Choroid plexus epithelial cell (primary cell): ENCODE results near the gene DEDD.

Source experiments
- DNase-seq: peaks from one replicate; pipeline ENCODE4 v3.0.0-alpha.2; 2010; ENCODE audit warnings: low read depth
- H3K4me3 ChIP-seq: 2 replicates; pipeline ENCODE4 v1.5.1; 2011; ENCODE audit warnings: low read depth, mild to moderate bottlenecking, control low read depth, low read length, moderate library complexity
- TF ChIP-seq, protein P1 (sequence below): conservative IDR thresholded peaks from 2 replicates; pipeline ENCODE4 v1.5.1; 2011; ENCODE audit warnings: low read depth, mild to moderate bottlenecking, control low read depth, inconsistent platforms, low read length, moderate library complexity

The DEDD gene, protein sequence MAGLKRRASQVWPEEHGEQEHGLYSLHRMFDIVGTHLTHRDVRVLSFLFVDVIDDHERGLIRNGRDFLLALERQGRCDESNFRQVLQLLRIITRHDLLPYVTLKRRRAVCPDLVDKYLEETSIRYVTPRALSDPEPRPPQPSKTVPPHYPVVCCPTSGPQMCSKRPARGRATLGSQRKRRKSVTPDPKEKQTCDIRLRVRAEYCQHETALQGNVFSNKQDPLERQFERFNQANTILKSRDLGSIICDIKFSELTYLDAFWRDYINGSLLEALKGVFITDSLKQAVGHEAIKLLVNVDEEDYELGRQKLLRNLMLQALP

DNA sequence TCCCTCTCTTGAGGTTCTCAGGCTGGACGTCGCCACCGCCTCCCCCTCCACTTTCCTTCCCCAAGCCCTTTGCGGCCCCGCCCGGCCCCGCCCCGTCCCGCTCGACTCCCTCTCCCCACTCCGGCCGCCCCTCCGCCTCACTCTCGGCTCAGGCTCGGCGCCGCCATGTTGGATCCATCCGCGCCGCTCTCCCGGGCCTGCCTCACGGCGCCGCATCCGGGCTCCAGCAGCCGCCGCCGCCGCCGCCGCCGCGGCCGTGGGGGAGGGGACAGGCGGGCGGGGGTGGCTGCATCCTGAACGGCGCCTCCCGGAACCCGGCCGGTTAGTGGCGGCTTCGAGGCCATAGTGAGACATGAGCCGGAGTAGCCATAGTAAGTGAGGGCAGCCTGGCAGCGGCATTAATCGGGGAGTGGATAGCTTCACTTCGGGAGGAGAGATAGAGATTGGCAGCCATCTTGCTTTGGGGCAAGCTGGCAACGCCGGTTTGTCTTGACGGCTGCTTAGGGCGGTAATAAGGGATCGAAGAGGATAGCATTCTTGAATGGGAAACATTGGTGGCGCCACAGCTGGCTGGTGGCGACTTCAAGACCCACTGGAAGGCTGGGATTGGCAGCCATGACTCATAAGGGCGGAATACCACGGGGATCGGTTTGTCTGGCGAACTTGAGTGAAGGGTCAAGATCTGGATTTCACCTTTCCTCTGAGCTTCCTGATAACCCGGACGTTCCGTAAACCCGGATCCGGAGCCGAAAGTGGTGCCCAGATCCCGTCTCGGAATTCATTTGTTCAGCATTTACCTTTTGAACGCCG lies at the start of gene DEDD:
Gene DEDD (minus strand): TSS at position 258 of the 810 bp plus-strand sequence. CDS start 8,205 bp downstream, outside the sequence.
- H3K4me3 ChIP-seq, result peak within 1 kb of the TSS; percentile 91
- TF ChIP-seq, protein P1, sequence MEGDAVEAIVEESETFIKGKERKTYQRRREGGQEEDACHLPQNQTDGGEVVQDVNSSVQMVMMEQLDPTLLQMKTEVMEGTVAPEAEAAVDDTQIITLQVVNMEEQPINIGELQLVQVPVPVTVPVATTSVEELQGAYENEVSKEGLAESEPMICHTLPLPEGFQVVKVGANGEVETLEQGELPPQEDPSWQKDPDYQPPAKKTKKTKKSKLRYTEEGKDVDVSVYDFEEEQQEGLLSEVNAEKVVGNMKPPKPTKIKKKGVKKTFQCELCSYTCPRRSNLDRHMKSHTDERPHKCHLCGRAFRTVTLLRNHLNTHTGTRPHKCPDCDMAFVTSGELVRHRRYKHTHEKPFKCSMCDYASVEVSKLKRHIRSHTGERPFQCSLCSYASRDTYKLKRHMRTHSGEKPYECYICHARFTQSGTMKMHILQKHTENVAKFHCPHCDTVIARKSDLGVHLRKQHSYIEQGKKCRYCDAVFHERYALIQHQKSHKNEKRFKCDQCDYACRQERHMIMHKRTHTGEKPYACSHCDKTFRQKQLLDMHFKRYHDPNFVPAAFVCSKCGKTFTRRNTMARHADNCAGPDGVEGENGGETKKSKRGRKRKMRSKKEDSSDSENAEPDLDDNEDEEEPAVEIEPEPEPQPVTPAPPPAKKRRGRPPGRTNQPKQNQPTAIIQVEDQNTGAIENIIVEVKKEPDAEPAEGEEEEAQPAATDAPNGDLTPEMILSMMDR, result no peak
- DNase-seq, result peak; percentile 97

DNA sequence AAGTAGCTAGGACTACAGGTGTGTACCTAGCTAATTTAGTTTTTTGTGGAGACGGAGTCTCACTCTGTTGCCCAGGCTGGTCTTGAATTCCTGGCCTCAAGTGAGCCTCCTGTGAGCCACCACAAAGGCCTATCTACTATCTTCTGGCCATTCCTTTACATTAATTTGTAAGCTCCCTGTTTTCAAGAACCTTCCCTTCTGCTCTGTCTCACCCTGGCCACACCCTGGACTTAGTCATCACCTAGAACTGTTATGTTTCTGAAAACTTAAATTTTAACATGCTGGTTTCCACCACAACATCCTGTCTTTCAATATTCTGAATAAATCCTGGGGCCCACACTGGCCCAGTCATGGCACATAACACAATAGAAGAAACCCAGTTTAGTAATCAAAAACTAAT lies 49.7 kb upstream of the DEDD start:
- peak; percentile 57 for DNase-seq

DNA sequence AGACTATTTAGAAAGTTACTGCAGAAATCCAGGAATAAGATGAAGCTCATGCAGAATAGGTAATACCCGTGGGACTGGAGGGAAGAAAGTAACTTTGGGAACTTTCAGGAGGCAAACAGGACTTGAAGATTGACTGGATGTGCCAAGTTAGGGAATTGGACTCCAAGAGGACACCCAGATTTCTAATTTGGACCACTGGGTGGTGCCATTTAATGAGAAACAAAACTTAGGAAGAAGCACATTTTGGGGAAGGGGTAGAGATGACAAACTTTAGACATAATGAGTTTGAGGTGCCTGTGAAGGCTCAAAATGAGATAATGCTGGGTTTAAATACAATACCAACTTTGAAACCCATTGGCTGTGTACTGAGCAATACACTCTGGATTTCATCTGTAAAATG lies 48.2 kb upstream of the DEDD start:
- no peak overlapping the region for H3K4me3 ChIP-seq
- TF ChIP-seq, protein P1, result peak; percentile 56

More for the DNA sequence above, 49.7 kb upstream of the DEDD start:
- H3K4me3 ChIP-seq, result no peak overlapping the region
- TF ChIP-seq, protein P1, result no peak

DNA sequence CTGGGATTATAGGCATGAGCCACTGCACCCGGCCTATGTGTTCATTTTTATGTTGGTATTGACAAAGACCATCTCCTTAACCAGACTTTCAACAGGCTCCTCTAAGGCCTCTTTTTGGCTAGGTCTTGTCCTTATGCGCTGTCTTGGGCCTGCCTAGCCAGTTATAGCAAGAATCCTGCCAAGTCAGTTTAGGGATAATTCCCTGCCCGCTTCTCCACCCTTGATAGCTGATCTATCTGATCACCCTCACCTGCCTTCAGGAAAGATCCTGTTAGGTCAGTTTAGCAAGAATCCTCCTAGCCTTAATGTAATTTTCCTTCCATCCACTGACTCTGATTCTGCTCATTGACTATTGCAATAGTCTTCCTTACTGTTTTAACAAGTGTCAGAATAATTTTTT lies 47.2 kb upstream of the DEDD start:
- TF ChIP-seq, protein P1, result no peak
- no peak for DNase-seq
- no peak overlapping the region for H3K4me3 ChIP-seq

More for the DNA sequence above, 48.2 kb upstream of the DEDD start:
- peak; percentile 54 for DNase-seq

DNA sequence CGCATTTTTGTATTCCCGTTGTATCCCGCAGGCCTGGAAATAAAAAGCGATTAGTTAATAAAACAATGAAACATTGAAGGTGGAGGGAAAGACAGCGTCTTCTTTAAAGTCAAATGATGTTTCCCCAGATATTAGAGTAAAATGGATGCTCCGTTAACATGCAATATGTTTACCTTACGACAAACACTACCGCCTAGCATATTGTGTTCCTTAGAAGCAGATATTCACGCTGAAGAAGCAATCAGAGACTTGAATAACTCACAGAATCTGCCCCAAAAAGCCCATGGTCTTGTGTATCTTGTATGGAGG lies 45.4 kb upstream of the DEDD start:
- peak overlapping the region; percentile 98 for H3K4me3 ChIP-seq
- no peak for DNase-seq
- TF ChIP-seq, protein P1, result no peak

DNA sequence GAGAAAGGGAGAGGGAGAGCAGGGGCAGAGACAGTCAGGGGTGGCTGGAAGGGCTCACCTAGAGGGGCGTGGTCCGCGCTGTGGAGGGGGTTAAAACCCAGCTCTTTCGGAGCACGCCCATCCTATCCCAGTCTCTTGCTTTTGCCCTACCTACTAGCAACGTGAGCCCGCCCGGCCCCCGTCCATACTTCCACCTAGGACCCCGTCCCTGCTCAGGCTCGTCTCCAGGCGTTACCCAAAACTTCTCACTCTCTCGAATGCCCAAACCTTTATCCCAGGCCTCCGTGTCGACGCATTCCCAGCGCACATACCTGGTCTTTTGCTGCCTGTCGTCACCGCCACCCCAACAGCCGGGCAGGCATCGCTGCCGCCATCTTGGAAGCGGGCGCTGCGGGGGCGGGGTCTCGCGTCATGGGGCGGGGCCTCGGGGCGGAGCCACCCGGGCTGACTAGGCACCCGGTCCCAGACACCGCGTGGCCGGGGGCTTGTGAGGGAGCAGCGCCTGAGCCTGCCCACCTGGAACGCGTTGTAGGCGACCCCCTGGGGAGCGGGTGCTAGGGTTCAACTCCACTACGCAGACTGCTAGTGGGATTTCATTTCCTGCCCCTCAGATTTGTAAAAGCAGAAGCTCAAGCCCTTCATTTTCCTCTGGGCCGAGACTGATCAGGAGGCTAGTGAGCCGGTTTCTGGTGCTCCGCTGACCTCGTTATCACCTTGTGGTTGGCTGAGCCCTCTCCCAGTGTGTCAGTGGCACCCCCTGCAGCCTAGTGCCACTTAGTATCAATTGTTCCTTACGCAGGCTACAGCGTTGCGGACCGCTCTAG lies 44.9 kb upstream of the DEDD start, which contains the start of gene B4GALT3:
Gene B4GALT3 (minus strand): TSS at position 396 of the 824 bp plus-strand sequence. CDS start 1,447 bp downstream, outside the sequence.
- TF ChIP-seq, protein P1, result no peak
- H3K4me3 ChIP-seq, result peak within 1 kb of the TSS; percentile 98
- DNase-seq, result peak; percentile 86
